HG02588 (cell line): ENCODE measurements around the gene ARVCF.

ENCODE experiments used
- ATAC-seq: cut with Tn5 transposase; IDR thresholded peaks from one replicate; pipeline ENCODE4 v1.9.1; 2021; ENCODE audit warnings: mild to moderate bottlenecking, moderate library complexity; ENCODE audit not compliant: unreplicated experiment

ARVCF gene

GRCh38 chr22:19976671-19977070, 40.0 kb downstream of the ARVCF start:
- ATAC-seq, result no peak

DNA sequence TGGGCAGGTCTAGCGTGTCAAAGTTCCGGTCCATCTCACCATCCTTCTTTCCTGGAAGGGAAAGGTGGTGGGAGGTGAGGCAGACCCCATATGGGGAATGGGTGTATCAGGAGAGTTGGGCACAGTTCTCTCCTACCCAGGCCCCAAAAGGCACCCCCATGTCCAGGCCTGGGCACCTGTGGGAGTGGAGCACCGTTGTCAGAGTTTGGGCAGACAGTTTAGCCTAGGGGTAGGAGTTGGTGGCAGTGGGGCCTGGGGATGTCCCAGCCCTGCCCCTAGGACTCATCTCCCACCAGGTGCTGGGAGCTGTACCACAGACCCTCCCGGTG, 41.0 kb downstream of the ARVCF start:
- no peak for ATAC-seq

DNA sequence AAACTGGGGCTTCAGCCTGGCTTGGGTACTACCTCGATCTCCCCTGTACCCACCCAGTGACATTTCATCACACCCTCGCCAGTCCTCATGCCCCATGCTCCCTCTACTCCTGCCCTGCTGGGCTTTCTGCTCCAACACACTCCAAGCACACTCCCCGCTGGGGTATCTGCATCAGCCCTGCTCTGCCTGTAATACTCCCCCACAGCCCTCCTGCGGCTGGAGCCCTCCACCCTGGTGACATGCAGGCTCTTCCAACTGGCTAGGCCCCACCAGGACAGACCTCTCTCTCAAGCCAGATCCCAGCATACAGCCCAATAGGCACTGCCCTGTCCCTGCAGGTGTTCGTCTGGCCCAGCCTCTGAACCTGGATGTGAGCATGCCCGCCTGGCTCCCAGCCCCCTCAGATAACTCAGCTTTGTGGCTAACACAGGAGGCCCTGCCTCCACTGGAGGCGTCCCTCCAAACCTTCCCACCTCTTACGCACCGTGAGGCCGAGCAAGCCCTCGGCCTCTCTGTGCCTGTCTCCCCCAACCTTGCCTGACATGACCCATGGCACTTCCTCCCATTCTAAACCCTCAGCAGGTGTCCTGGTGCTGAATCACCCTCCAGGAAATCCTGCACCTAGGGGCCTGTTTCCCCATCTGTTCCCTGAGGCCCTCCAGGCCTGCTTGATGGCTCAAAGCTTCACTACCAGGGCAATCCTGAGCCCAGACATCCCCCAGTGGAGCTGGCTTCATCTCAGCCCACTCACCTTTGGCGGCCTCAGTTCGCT, 41.5 kb downstream of the ARVCF start:
- no peak for ATAC-seq

- ATAC-seq, result no peak
These were observed 42.3 kb downstream of the ARVCF start for GRCh38 chr22:19974268-19974861.

DNA sequence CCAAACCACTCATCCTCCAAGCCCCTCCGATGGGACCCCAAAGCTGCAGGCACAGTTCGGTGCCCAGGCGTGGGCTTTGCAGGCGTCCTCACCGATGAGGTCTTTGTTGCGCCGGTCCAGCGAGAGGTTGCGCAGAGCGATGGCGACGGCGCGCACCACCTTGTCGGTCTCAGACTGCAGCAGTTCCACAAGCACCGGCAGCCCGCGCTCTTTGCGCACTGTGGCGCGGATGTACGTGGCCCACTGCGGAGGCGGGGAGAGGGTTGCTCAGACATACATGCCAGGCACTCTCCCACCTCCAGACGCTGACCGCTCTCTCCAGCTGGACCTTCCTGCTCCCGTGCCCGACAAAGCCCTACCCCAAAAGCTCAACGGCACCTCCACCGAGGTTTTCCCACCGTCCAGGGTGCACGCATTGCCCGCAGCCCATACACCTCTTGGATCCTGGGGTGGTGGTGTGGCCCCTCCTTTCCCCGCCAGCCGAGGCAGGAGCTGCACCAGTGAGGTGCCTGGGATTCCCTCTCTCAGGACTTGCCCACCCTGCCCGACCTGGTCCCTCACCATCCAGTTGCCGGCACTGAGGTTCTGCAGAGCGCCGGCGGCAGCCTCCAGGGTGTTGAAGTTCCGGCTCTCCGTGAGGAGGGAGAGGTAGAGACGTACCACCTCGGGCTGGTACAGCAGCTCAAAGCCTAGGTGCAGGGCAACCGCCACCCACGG, 42.9 kb downstream of the ARVCF start:
- no peak for ATAC-seq

GRCh38 chr22:19972652-19973550, 43.7 kb downstream of the ARVCF start:
- ATAC-seq, result no peak

DNA sequence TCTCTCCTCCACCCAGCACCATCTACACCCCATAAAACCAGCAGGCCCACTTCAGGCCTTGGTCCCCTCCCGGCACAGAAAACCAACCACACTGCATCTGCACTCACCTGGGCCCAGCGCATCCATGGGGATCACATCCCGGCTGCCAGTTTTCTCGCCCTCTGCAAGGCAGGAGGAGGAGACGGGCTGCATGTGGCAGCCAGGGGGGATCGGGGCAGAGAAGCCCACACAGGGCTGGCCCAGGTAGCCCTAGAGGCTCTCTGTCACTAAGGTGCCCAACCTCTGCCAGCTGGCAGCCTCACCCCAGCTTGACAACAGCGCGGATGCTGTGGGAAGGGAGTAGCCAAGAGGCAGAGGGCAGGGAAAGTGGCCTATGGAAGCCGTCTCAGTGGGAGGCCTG, 44.4 kb downstream of the ARVCF start:
- no peak for ATAC-seq

- ATAC-seq, result no peak
These were observed 45.1 kb downstream of the ARVCF start for GRCh38 chr22:19971276-19972124.

DNA sequence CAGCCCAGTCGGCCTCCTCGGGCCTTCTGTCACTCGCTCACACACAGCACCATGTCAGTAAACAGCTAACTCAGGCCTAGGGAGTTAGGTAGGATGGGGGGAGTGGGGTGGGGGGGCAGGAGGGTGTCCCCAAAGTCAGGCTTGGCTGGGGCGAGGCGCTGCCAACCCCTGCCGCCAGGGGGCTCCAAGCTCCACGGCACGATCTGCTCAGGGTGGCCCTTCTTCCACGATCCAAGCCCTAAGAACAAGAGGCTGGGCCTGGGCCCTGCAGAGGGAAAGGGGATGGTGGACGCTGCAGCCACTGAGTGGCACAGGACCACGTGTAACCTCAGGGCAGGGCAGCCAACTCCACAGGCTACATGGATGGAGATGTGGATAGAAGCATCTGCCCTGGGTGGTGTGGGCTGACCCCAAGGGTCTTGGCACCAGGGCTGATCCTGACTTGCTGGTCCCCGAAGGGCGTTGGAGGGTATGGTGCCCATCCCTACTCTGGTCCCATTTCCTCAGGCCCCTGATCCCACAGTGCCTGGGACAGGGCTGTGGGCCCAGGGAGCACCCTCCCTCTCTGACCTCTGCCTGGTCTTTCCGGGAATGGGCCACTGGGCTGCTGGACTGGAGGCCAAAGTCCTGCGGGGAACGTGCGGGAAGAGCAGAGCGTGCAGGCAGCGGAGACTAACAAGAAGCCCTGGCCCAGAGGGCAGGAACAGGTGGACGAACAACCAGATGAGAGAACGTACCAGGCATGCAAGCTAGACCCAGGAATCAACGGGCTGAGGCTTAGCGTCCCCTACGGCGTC, 45.9 kb downstream of the ARVCF start:
- no peak for ATAC-seq

- no peak for ATAC-seq
These were observed 46.6 kb downstream of the ARVCF start for GRCh38 chr22:19970031-19970478.

DNA sequence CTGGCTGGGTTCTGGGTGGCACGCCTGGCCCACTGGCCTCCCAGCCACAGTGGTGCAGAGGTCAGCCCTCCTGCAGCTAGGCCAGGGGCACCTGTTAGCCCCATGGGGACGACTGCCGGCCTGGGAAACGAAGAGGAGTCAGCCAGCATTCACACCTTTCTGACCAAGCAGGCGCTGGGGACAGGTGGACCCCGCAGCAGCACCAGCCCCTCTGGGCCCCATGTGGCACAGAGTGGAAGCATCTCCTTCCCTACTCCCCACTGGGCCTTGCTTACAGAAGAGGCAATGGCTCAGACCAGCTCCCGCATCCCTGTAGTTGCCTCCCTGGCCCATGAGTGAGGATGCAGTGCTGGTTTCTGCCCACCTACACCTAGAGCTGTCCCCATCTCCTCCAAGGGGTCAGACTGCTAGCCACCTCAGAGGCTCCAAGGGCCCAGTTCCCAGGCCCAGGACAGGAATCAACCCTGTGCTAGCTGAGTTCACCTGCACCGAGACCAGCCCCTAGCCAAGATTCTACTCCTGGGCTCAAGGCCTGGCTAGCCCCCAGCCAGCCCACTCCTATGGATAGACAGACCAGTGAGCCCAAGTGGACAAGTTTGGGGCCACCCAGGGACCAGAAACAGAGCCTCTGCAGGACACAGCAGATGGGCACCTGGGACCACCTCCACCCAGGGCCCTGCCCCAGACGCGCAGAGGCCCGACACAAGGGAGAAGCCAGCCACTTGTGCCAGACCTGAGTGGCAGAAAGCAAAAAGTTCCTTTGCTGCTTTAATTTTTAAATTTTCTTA, 47.3 kb downstream of the ARVCF start:
- no peak for ATAC-seq

GRCh38 chr22:19968450-19968891, 48.2 kb downstream of the ARVCF start:
- no peak for ATAC-seq

GRCh38 chr22:19967850-19968449, 48.7 kb downstream of the ARVCF start:
- ATAC-seq, result no peak

DNA sequence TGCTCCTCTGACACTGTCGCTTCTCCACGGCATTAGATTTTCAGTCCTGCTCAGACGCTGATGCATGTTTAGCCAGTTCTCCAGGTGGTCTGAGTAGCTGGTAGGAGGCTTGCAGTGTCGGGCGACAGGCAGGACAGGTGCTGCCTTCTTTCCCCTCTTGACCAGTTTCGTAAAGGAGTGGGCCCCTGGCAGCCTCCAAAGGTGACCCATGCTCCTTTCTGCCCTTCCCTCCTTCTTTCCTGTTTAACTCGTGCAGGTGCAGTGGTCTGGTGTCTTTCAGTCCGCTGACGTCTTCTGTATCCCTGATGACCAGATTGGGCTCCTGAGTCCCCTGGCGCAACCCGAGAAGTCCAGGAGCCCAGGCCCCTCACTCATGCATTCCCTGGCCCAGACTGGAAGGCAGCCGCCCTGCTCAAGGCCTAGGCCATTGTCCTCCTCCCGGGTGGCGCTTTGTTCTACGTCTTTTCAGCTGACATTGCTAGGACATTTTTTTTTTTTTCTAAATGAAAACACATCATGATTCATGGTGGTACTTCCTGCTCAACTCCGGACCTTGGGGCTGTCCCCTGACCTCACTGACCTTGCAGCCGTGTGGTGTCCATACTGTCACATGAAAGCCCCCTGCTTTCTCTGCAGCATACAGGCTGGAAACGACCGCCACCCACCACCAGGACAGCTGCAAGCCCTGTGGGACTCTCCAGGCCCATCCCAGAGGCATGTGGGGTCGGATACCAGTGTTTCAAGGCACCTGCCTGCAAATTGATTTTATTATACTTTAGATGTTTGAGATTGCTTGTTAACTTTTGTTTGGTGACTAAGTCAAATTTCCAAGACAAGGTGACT, 49.5 kb downstream of the ARVCF start:
- ATAC-seq, result no peak

GRCh38 chr22:19965771-19966709, 50.6 kb downstream of the ARVCF start:
- no peak for ATAC-seq
